ENCODE measurements around the gene ZNF2. TPM values are rescaled to one million over a fixed set of nuclear protein-coding genes. Genes with fewer than 3 reads are reported as not detected.
A peak's percentile ranks its signal among the peaks of the same experiment; 100 is the strongest.

Gene ZNF2
- total and polyA plus RNA-seq, 2 of the 13 experiments (the other 11 are each of a cell fraction or from before 2014, with no cell fraction given): 4.3 to 6.1 TPM

- TF ChIP-seq ZNF318 (CRISPR knock-in tag; IDR thresholded peaks at IDR 0.05): peak; percentile 80; the same call in 1 of the 2 replicates
- TF ChIP-seq ZNF549 (CRISPR knock-in tag; IDR thresholded peaks at IDR 0.05): no peak
- TF ChIP-seq ZNF263 (CRISPR knock-in tag; IDR thresholded peaks at IDR 0.05): peak; percentile 63; the same call in 1 of the 2 replicates
- no peak; the same call in 1 of the 2 replicates for TF ChIP-seq FOXK1 (CRISPR knock-in tag; IDR thresholded peaks at IDR 0.05; ENCODE audit: borderline replicate concordance, low read depth)
- peak; percentile 95; the same call in 1 of the 2 replicates for TF ChIP-seq ZNF782 (CRISPR knock-in tag; IDR thresholded peaks at IDR 0.05; ENCODE audit: borderline replicate concordance)
- peak; percentile 91 for TF ChIP-seq TOPORS (CRISPR knock-in tag; IDR thresholded peaks at IDR 0.05)
- TF ChIP-seq LCORL (IDR thresholded peaks at IDR 0.05): 0 out of 2 replicates have a peak, but pooled peaks have one; percentile 7
- TF ChIP-seq LCORL (CRISPR knock-in tag; IDR thresholded peaks at IDR 0.05): no peak
- peak; percentile 81; the same call in 1 of the 2 replicates for TF ChIP-seq SNAPC5 (CRISPR knock-in tag; IDR thresholded peaks at IDR 0.05; ENCODE audit: borderline replicate concordance)
- no peak for TF ChIP-seq ZNF75D (CRISPR knock-in tag; IDR thresholded peaks at IDR 0.05; ENCODE audit: borderline replicate concordance)
- no peak for TF ChIP-seq TBX3 (IDR thresholded peaks at IDR 0.05; ENCODE audit: borderline replicate concordance)
- TF ChIP-seq ZSCAN20 (CRISPR knock-in tag; IDR thresholded peaks at IDR 0.05; ENCODE audit: borderline replicate concordance): peak; percentile 97
- TF ChIP-seq SMARCE1 (IDR thresholded peaks at IDR 0.05; ENCODE audit: borderline replicate concordance): no peak
- peak; percentile 85; the same call in 1 of the 2 replicates for TF ChIP-seq RCOR2 (CRISPR knock-in tag; IDR thresholded peaks at IDR 0.05)
- TF ChIP-seq ZNF670 (CRISPR knock-in tag; IDR thresholded peaks at IDR 0.05; ENCODE audit: borderline replicate concordance): 0 out of 2 replicates have a peak, but pooled peaks have one; percentile 77
- no peak for TF ChIP-seq PAF1 (CRISPR knock-in tag; IDR thresholded peaks at IDR 0.05)
- TF ChIP-seq E2F1 (CRISPR knock-in tag; IDR thresholded peaks at IDR 0.05): peak; percentile 63
- TF ChIP-seq NR2F1 (CRISPR knock-in tag; IDR thresholded peaks at IDR 0.05): no peak
- TF ChIP-seq ZNF552 (CRISPR knock-in tag; IDR thresholded peaks at IDR 0.05; ENCODE audit: borderline replicate concordance): 0 out of 2 replicates have a peak, but pooled peaks have one; percentile 59
- peak; percentile 12; the same call in 1 of the 2 replicates for TF ChIP-seq NCOA2 (CRISPR knock-in tag; IDR thresholded peaks at IDR 0.05)
- TF ChIP-seq GZF1 (CRISPR knock-in tag; IDR thresholded peaks at IDR 0.05): no peak
Observed at GRCh38 chr2:95121407-95122196, 44.0 kb upstream of the ZNF2 start, which contains the start of gene MRPS5 (continued).

Measured in HepG2 (cell line).